ENCODE results near the gene MKKS. TPM values are rescaled to one million over a fixed set of nuclear protein-coding genes. Genes with fewer than 3 reads are reported as not detected.
A peak's percentile ranks its signal among the peaks of the same experiment; 100 is the strongest.

The MKKS gene
- total and polyA plus RNA-seq, 9 of the 15 experiments (the other 6 are each of a cell fraction or from before 2014, with no cell fraction given), result 6.8 to 26.8 (median 12.0) TPM

DNA sequence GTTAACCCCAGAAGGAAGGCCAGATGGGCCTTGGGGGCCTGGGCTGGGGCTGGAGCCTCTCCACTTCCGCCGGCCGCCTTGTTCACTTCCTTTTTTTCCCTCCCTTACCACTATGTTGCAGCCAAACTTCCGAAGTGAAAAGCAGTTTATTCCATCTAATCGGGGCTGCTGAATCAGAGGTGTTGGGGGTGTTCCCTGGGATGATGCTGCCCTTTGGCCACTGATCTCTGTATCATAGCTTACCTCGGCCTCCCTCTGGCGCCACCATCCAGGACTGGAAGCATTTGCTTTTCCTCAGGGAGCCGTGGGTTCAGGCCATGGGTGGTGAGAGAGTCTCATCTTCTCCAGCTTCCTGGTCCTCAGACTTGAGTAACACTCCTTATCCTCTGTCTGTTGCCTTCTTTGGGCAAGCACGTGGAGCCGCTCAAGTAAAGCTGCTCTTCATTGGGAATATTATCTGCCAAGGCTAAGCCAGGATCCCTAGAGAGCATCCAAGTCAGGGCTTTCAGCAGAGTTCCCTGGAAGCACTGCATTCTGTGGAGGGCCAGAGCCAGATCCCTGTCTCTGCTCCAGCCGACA, 40.7 kb upstream of the MKKS start:
- FAIRE-seq, result no peak

GRCh38 chr20:10472871-10473270, 38.8 kb upstream of the MKKS start:
- Histone ChIP-seq H3K9me3 (replicated peaks; ENCODE audit: control insufficient read depth, insufficient read depth, low read depth, low read length) (no peaks in the 10 kb centered on the region), H3K27me3 (ENCODE audit: control insufficient read depth in 2 of 2, insufficient read depth in 2 of 2, low read length in 2 of 2) (no peaks in the 10 kb centered on the region), H3K4me2 (ENCODE audit: insufficient read depth, low read length) (no peak overlapping the region), H4K20me1 (replicated peaks; ENCODE audit: control insufficient read depth, insufficient read depth, low read length) (no peaks in the 10 kb centered on the region), H3K9me1 (ENCODE audit: control insufficient read depth, insufficient read depth, low read length) (no peaks in the 10 kb centered on the region), H3K4me1 (replicated peaks in 1 of 2; ENCODE audit: control insufficient read depth in 2 of 2, insufficient read depth in 2 of 2, low read length in 2 of 2) (peaks cover 0 to 22% of the 10 kb centered on the region in 2 experiments; a peak in 4 of 5 replicates), H3K4me3 (no peak overlapping the region), H3K9ac (ENCODE audit: insufficient read depth in 1 of 2, low read depth in 2 of 2, low read length in 2 of 2) (no peak overlapping the region), H3K27ac (ENCODE audit: extremely low read depth, low read depth, low read length) (no peak overlapping the region), H3K79me2 (ENCODE audit: control insufficient read depth, insufficient read depth, low read length) (no peaks in the 10 kb centered on the region), H3K36me3 (ENCODE audit: control insufficient read depth, insufficient read depth, low read length) (no peaks in the 10 kb centered on the region), H2AFZ (ENCODE audit: low read depth, low read length) (no peak overlapping the region)
- ChIA-PET POLR2A (no interaction called here), CTCF (ENCODE audit: low intra/inter-chr PET ratio) (no interaction called here)
- in situ Hi-C loops (cut with MboI) (no loop called here), intact Hi-C loops (cut with micrococcal nuclease) (no loop called here)
- DNase-seq (ENCODE audit: extremely low read depth in 1 of 4, low spot score in 3 of 4) (no peak), FAIRE-seq (no peak), ATAC-seq (no peak)
- no CpG with 5 or more reads among the region's 2 CpGs for WGBS (ENCODE audit: insufficient coverage, low coverage, missing lambda C conversion rate)
- BruUV-seq (replicated peaks), result no TSS peak
- TF ChIP-seq POLR3A (IDR thresholded peaks at IDR 0.05; ENCODE audit: borderline replicate concordance, extremely low read depth, insufficient read depth, insufficient read length) (no peak), MYNN (IDR thresholded peaks at IDR 0.05) (no peak), MYNN (CRISPR knock-in tag; IDR thresholded peaks at IDR 0.05) (no peak)

More for the DNA sequence above, 40.7 kb upstream of the MKKS start:
- peaks cover 0 to 16% of the 10 kb centered on the region in 2 experiments; a peak in 4 of 5 replicates for H3K4me1 ChIP-seq (replicated peaks in 1 of 2; ENCODE audit: control insufficient read depth in 2 of 2, insufficient read depth in 2 of 2, low read length in 2 of 2)
- in situ Hi-C loops (cut with MboI), result no loop called here
- ChIA-PET CTCF (ENCODE audit: low intra/inter-chr PET ratio) (no interaction called here), POLR2A (interaction anchor here (0.5 kb wide), 1 partner anchor 635 kb away, joined by 3 read pairs; no protein-coding TSS in a partner anchor)
- intact Hi-C loops (cut with micrococcal nuclease), result loop anchor here (5.0 kb wide), 1 partner anchor 53 kb away; no protein-coding TSS in a partner anchor
- no peaks in the 10 kb centered on the region for H3K9me1 ChIP-seq (ENCODE audit: control insufficient read depth, insufficient read depth, low read length)
- no peaks in the 10 kb centered on the region for H3K36me3 ChIP-seq (ENCODE audit: control insufficient read depth, insufficient read depth, low read length)
- H2AFZ ChIP-seq (ENCODE audit: low read depth, low read length), result no peak overlapping the region
- no peaks in the 10 kb centered on the region for H3K27me3 ChIP-seq (ENCODE audit: control insufficient read depth in 2 of 2, insufficient read depth in 2 of 2, low read length in 2 of 2)
- no peaks in the 10 kb centered on the region for H3K9me3 ChIP-seq (replicated peaks; ENCODE audit: control insufficient read depth, insufficient read depth, low read depth, low read length)
- H3K27ac ChIP-seq (ENCODE audit: extremely low read depth, low read depth, low read length), result peak overlapping the region; percentile 19; the same call in 2 of the 3 replicates
- no peak for TF ChIP-seq BACH1 (tag; IDR thresholded peaks at IDR 0.05)
- TF ChIP-seq PCBP2 (IDR thresholded peaks at IDR 0.05; ENCODE audit: low read depth, low read length, poor library complexity, severe bottlenecking), result no peak
- no peaks in the 10 kb centered on the region for H3K79me2 ChIP-seq (ENCODE audit: control insufficient read depth, insufficient read depth, low read length)
- ATAC-seq, result no peak
- BruUV-seq (replicated peaks), result no TSS peak
- H3K4me3 ChIP-seq, result no peak overlapping the region
- no peak for DNase-seq (ENCODE audit: extremely low read depth in 1 of 4, low spot score in 3 of 4)
- no peaks in the 10 kb centered on the region for H4K20me1 ChIP-seq (replicated peaks; ENCODE audit: control insufficient read depth, insufficient read depth, low read length)
- 80% methylated on average over 3 of the region's 11 CpGs for WGBS (ENCODE audit: insufficient coverage, low coverage, missing lambda C conversion rate)
- no peak overlapping the region for H3K9ac ChIP-seq (ENCODE audit: insufficient read depth in 1 of 2, low read depth in 2 of 2, low read length in 2 of 2)
- H3K4me2 ChIP-seq (ENCODE audit: insufficient read depth, low read length), result no peak overlapping the region
